Neural cell (in vitro differentiated cells): Measurements from ENCODE around the gene ARF4. TPM values are rescaled to one million over a fixed set of nuclear protein-coding genes. Genes with fewer than 3 reads are reported as not detected.

Experiments
- H2AFZ ChIP-seq: fragments of 200-600, 300-800 bp; sonication (generic), shearing (Covaris generic); 2 replicates; pipeline ENCODE4 v1.6.0; 2014; ENCODE audit warnings: low read depth, mild to moderate bottlenecking, antibody characterized with exemption, low read length, moderate library complexity
- H3F3A ChIP-seq: fragments of 200-600 bp; shearing (Covaris generic); 2 replicates; pipeline ENCODE4 v1.6.1; 2016; ENCODE audit warnings: mild to moderate bottlenecking, moderate library complexity, mixed read lengths, antibody characterized with exemption, low read length; ENCODE audit not compliant: insufficient read depth, poor library complexity, severe bottlenecking
- H3K27ac ChIP-seq: fragments of 200-600, 300-800 bp; sonication (generic), shearing (Covaris generic); 2 replicates; pipeline ENCODE4 v1.5.1; 2014; ENCODE audit warnings: mild to moderate bottlenecking, low read length, moderate library complexity
- H3K27me3 ChIP-seq: fragments of 300-800, 200-600 bp; sonication (generic), shearing (Covaris generic); 2 replicates; pipeline ENCODE4 v1.6.0; 2014; ENCODE audit warnings: mild to moderate bottlenecking, low read depth, low read length, moderate library complexity; ENCODE audit not compliant: insufficient read depth
- H3K36me3 ChIP-seq: fragments of 300-800, 200-600 bp; sonication (generic), shearing (Covaris generic); 2 replicates; pipeline ENCODE4 v1.5.1; 2014; ENCODE audit warnings: mild to moderate bottlenecking, antibody characterized with exemption, low read length, moderate library complexity; ENCODE audit not compliant: insufficient read depth
- H3K4me2 ChIP-seq: fragments of 300-800, 200-600 bp; sonication (generic), shearing (Covaris generic); 2 replicates; pipeline ENCODE4 v1.6.0; 2014; ENCODE audit warnings: mild to moderate bottlenecking, low read length
- H3K4me3 ChIP-seq: fragments of 300-800, 200-600 bp; sonication (generic), shearing (Covaris generic); 2 replicates; pipeline ENCODE4 v1.5.1; 2014; ENCODE audit warnings: mild to moderate bottlenecking, low read length, moderate library complexity
- H3K79me2 ChIP-seq: fragments of 200-600 bp; shearing (Covaris generic); replicated peaks from 2 replicates; pipeline ENCODE4 v1.6.0; 2014; ENCODE audit warnings: mild to moderate bottlenecking, low read length, moderate library complexity; ENCODE audit not compliant: insufficient read depth
- H3K9ac ChIP-seq: fragments of 300-800, 200-600 bp; sonication (generic), shearing (Covaris generic); 2 replicates; pipeline ENCODE4 v1.6.1; 2016; ENCODE audit warnings: mild to moderate bottlenecking, low read length, mixed read lengths
- H3K9me2 ChIP-seq: fragments of 200-600 bp; shearing (Covaris generic); 2 replicates; pipeline ENCODE4 v1.6.1; 2016; ENCODE audit warnings: mild to moderate bottlenecking, low read length, mixed read lengths; ENCODE audit not compliant: insufficient read depth
- H3K9me3 ChIP-seq: fragments of 200-600, 300-800 bp; sonication (generic), shearing (Covaris generic); 2 replicates; pipeline ENCODE4 v1.6.1; 2016; ENCODE audit warnings: mild to moderate bottlenecking, mixed run types, low read length, moderate library complexity, mixed read lengths
- H4K20me1 ChIP-seq: fragments of 200-600 bp; shearing (Covaris generic); 2 replicates; pipeline ENCODE4 v1.6.1; 2016; ENCODE audit warnings: mild to moderate bottlenecking, mixed run types; ENCODE audit not compliant: insufficient read depth
- CTCF ChIP-seq: fragments of 450-650 bp; IDR thresholded peaks from 2 replicates; pipeline ENCODE4 v1.5.1; 2014; ENCODE audit warnings: antibody characterized with exemption, mild to moderate bottlenecking, moderate library complexity; ENCODE audit not compliant: poor library complexity, severe bottlenecking
- EP300 ChIP-seq: fragments of 450-650 bp; conservative IDR thresholded peaks from 2 replicates; pipeline ENCODE4 v1.6.1; 2014; ENCODE audit warnings: antibody characterized with exemption, mild to moderate bottlenecking, moderate library complexity; ENCODE audit not compliant: poor library complexity, severe bottlenecking
- MXI1 ChIP-seq: fragments of 450-650 bp; conservative IDR thresholded peaks from 2 replicates; pipeline ENCODE4 v1.6.1; 2014; ENCODE audit warnings: antibody characterized with exemption, mild to moderate bottlenecking; ENCODE audit not compliant: poor library complexity, severe bottlenecking
- POLR2AphosphoS5 ChIP-seq: IDR thresholded peaks from 2 replicates; pipeline ENCODE4 v1.6.1; 2012
- RAD21 ChIP-seq: fragments of 450-650 bp; conservative IDR thresholded peaks from 2 replicates; pipeline ENCODE4 v1.6.1; 2014; ENCODE audit warnings: antibody characterized with exemption, mild to moderate bottlenecking, moderate library complexity
- REST ChIP-seq: IDR thresholded peaks from 2 replicates; pipeline ENCODE4 v1.6.1; 2012; ENCODE audit warnings: borderline replicate concordance
- SMC3 ChIP-seq: fragments of 450-650 bp; conservative IDR thresholded peaks from 2 replicates; pipeline ENCODE4 v1.6.1; 2014; ENCODE audit warnings: antibody characterized with exemption, mild to moderate bottlenecking, moderate library complexity; ENCODE audit not compliant: poor library complexity
- polyA plus RNA-seq: library from polyadenylated mRNA; depleted of rRNA; stranded (reverse); fragments of >200 nt; gene quantifications from 2 replicates; pipeline ENCODE4 v1.2.3, GENCODE V29; 2014

ARF4 gene
- polyA plus RNA-seq, 1 donor from 2014 or later = 284 TPM

- H3K9me2 ChIP-seq = no peaks in the 10 kb centered on the region
These were observed 9.2 kb downstream of the ARF4 start for GRCh38 chr3:57587905-57588304.

GRCh38 chr3:57586778-57587177 lies 10.4 kb downstream of the ARF4 start:
- no peak overlapping the region for H3K4me3 ChIP-seq
- peaks cover 71% of the 10 kb centered on the region for H3K79me2 ChIP-seq
- H3K9me2 ChIP-seq = no peaks in the 10 kb centered on the region
- H2AFZ ChIP-seq = no peak overlapping the region
- no peaks in the 10 kb centered on the region for H3K36me3 ChIP-seq
- no peak overlapping the region for H3K27ac ChIP-seq
- TF ChIP-seq POLR2AphosphoS5 (no peak), RAD21 (no peak), MXI1 (no peak), EP300 (no peak)
- no peak overlapping the region for H3K9ac ChIP-seq
- H3K27me3 ChIP-seq = no peaks in the 10 kb centered on the region
- no peaks in the 10 kb centered on the region for H3F3A ChIP-seq
- H3K9me3 ChIP-seq = no peaks in the 10 kb centered on the region
- no peaks in the 10 kb centered on the region for H4K20me1 ChIP-seq
- no peak overlapping the region for H3K4me2 ChIP-seq

More at GRCh38 chr3:57587905-57588304, 9.2 kb downstream of the ARF4 start:
- H4K20me1 ChIP-seq = no peaks in the 10 kb centered on the region
- H3K27ac ChIP-seq = no peak overlapping the region
- no peak overlapping the region for H3K9ac ChIP-seq
- H3K36me3 ChIP-seq = no peaks in the 10 kb centered on the region
- no peak overlapping the region for H3K4me3 ChIP-seq
- no peak overlapping the region for H2AFZ ChIP-seq
- no peak for TF ChIP-seq SMC3
- no peak for TF ChIP-seq POLR2AphosphoS5
- no peak for TF ChIP-seq CTCF
- no peak for TF ChIP-seq EP300
- TF ChIP-seq REST = no peak
- peaks cover 74% of the 10 kb centered on the region for H3K79me2 ChIP-seq
- no peaks in the 10 kb centered on the region for H3F3A ChIP-seq
- no peak overlapping the region for H3K4me2 ChIP-seq
- no peaks in the 10 kb centered on the region for H3K9me3 ChIP-seq
- no peaks in the 10 kb centered on the region for H3K27me3 ChIP-seq

- H3K27ac ChIP-seq = no peak overlapping the region
- H3K4me2 ChIP-seq = no peak overlapping the region
- no peaks in the 10 kb centered on the region for H3K9me3 ChIP-seq
- H3K36me3 ChIP-seq = no peaks in the 10 kb centered on the region
- no peaks in the 10 kb centered on the region for H3F3A ChIP-seq
- no peaks in the 10 kb centered on the region for H3K9me2 ChIP-seq
- H3K4me3 ChIP-seq = no peak overlapping the region
- H2AFZ ChIP-seq = no peak overlapping the region
- peaks cover 47% of the 10 kb centered on the region for H3K79me2 ChIP-seq
- H3K9ac ChIP-seq = no peak overlapping the region
- H4K20me1 ChIP-seq = no peaks in the 10 kb centered on the region
- no peak for TF ChIP-seq RAD21
- no peak for TF ChIP-seq CTCF
- no peak for TF ChIP-seq EP300
- no peaks in the 10 kb centered on the region for H3K27me3 ChIP-seq
These were observed 13.6 kb downstream of the ARF4 start for GRCh38 chr3:57583544-57583943.
